ENCODE data around the gene PRPSAP1.

Gene PRPSAP1

DNA sequence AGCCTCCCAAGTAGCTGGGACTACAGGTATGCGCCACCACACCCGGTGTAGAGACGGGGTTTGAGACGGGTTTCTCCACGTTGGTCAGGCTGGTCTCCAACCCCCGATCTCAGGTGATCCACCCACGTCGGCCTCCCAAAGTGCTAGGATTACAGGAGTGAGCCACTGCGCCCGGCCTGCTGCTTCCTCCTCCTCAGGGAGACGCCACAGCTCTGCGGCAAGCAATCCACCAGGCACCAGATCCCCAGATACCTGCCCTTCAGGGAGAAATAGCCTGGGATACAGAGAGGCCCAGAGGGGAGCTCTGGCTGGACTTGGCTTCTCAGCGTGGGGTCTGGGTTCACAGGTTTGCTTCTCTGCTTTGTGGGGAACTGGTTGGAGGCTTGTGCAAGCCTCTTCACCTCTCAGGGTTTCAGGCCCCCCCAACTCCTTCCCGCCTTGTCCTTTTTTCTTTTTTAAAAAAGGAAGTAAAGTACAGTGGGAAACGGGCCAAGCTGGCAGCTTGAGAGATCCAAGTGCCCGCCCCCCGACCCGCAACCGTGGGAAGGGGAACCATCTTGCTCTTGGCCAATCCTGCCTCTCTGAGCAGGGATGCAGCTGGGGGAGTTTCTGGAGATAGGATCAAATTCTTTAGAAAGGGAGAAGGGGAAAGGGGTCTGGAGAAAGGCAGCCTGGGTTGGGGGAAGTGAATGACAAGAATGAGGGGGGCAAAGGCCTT lies 28.1 kb upstream of the PRPSAP1 start:
- H3K36me3 ChIP-seq (replicated peaks; ENCODE audit: insufficient read depth, low read length): no peaks in the 10 kb centered on the region
- H3K27me3 ChIP-seq (replicated peaks; ENCODE audit: insufficient read depth, low read length): peaks cover 18% of the 10 kb centered on the region
- H4K20me1 ChIP-seq (ENCODE audit: insufficient read depth, low read length): no peaks in the 10 kb centered on the region
- H3K4me3 ChIP-seq (ENCODE audit: low read length): no peak overlapping the region
- no peaks in the 10 kb centered on the region for H3K79me2 ChIP-seq (ENCODE audit: low read length)
- H3K9me2 ChIP-seq (replicated peaks; ENCODE audit: insufficient read depth, low read length): no peaks in the 10 kb centered on the region
- H3K27ac ChIP-seq (ENCODE audit: low read length): no peak overlapping the region
- H3K4me2 ChIP-seq (ENCODE audit: low read depth, low read length): no peak overlapping the region
- DNase-seq: no peak
- H3K9ac ChIP-seq (ENCODE audit: low read length): no peak overlapping the region
- H3F3A ChIP-seq (ENCODE audit: insufficient read depth, low read length): peaks cover 9% of the 10 kb centered on the region
- H3K9me3 ChIP-seq (replicated peaks; ENCODE audit: insufficient read depth, low read length): no peaks in the 10 kb centered on the region
- TF ChIP-seq CTCF (IDR thresholded peaks at IDR 0.05; ENCODE audit: low read length) (no peak), EZH2phosphoT487 (IDR thresholded peaks at IDR 0.05; ENCODE audit: low read length) (no peak)
- H2AFZ ChIP-seq (ENCODE audit: low read length): no peak overlapping the region
- peaks cover 11% of the 10 kb centered on the region; the same call in 1 of the 2 replicates for H3K4me1 ChIP-seq (ENCODE audit: low read length)

- peaks cover 5% of the 10 kb centered on the region for H3F3A ChIP-seq (ENCODE audit: insufficient read depth, low read length)
Observed at GRCh38 chr17:76379646-76380376, 26.1 kb upstream of the PRPSAP1 start.

GRCh38 chr17:76379275-76379641 lies 25.5 kb upstream of the PRPSAP1 start:
- Histone ChIP-seq H3K27me3 (replicated peaks; ENCODE audit: insufficient read depth, low read length) (peaks cover 10% of the 10 kb centered on the region), H3K4me2 (ENCODE audit: low read depth, low read length) (no peak overlapping the region), H3K79me2 (ENCODE audit: low read length) (no peaks in the 10 kb centered on the region), H3K9ac (ENCODE audit: low read length) (no peak overlapping the region), H3K4me3 (ENCODE audit: low read length) (no peak overlapping the region), H2AFZ (ENCODE audit: low read length) (no peak overlapping the region), H4K20me1 (ENCODE audit: insufficient read depth, low read length) (no peaks in the 10 kb centered on the region), H3K4me1 (ENCODE audit: low read length) (no peaks in the 10 kb centered on the region), H3K27ac (ENCODE audit: low read length) (no peak overlapping the region), H3F3A (ENCODE audit: insufficient read depth, low read length) (peaks cover 5% of the 10 kb centered on the region), H3K9me3 (replicated peaks; ENCODE audit: insufficient read depth, low read length) (no peaks in the 10 kb centered on the region), H3K36me3 (replicated peaks; ENCODE audit: insufficient read depth, low read length) (no peaks in the 10 kb centered on the region), H3K9me2 (replicated peaks; ENCODE audit: insufficient read depth, low read length) (no peaks in the 10 kb centered on the region)
- TF ChIP-seq CTCF (IDR thresholded peaks at IDR 0.05; ENCODE audit: low read length) (no peak), EZH2 (optimal IDR thresholded peaks at IDR 0.05; ENCODE audit: low read depth, low read length) (no peak), EZH2phosphoT487 (IDR thresholded peaks at IDR 0.05; ENCODE audit: low read length) (no peak)
- DNase-seq: no peak

More at GRCh38 chr17:76379646-76380376, 26.1 kb upstream of the PRPSAP1 start:
- no peaks in the 10 kb centered on the region for H3K79me2 ChIP-seq (ENCODE audit: low read length)
- H3K4me3 ChIP-seq (ENCODE audit: low read length): no peak overlapping the region
- no peaks in the 10 kb centered on the region for H3K9me3 ChIP-seq (replicated peaks; ENCODE audit: insufficient read depth, low read length)
- peaks cover 13% of the 10 kb centered on the region for H3K27me3 ChIP-seq (replicated peaks; ENCODE audit: insufficient read depth, low read length)
- H3K36me3 ChIP-seq (replicated peaks; ENCODE audit: insufficient read depth, low read length): no peaks in the 10 kb centered on the region
- no peaks in the 10 kb centered on the region for H3K9me2 ChIP-seq (replicated peaks; ENCODE audit: insufficient read depth, low read length)
- H3K4me2 ChIP-seq (ENCODE audit: low read depth, low read length): no peak overlapping the region
- no peaks in the 10 kb centered on the region for H4K20me1 ChIP-seq (ENCODE audit: insufficient read depth, low read length)
- H3K9ac ChIP-seq (ENCODE audit: low read length): no peak overlapping the region
- TF ChIP-seq EZH2phosphoT487 (IDR thresholded peaks at IDR 0.05; ENCODE audit: low read length) (no peak), CTCF (IDR thresholded peaks at IDR 0.05; ENCODE audit: low read length) (no peak), EZH2 (optimal IDR thresholded peaks at IDR 0.05; ENCODE audit: low read depth, low read length) (no peak)
- H3K4me1 ChIP-seq (ENCODE audit: low read length): peaks cover 4% of the 10 kb centered on the region; the same call in 1 of the 2 replicates
- H3K27ac ChIP-seq (ENCODE audit: low read length): no peak overlapping the region
- no peak overlapping the region for H2AFZ ChIP-seq (ENCODE audit: low read length)
- DNase-seq: no peak

Data from MM.1S (cell line).